Measurements from ENCODE around the gene CDAN1. TPM values are rescaled to one million over a fixed set of nuclear protein-coding genes. Genes with fewer than 3 reads are reported as not detected.
"Not testable (repeated sequence)": the region's sequence is repeated elsewhere in the genome, so short reads cannot be mapped to it uniquely, and the experiment has no call there.

CDAN1 gene
- total RNA-seq, 1 donor = 7.6 TPM

GRCh38 chr15:42707068-42707467 is 29.9 kb downstream of the CDAN1 start:
- no peaks in the 10 kb centered on the region for H3K4me1 ChIP-seq (ENCODE audit: insufficient read depth, low read length)
- no peaks in the 10 kb centered on the region for H3K27me3 ChIP-seq (ENCODE audit: insufficient read depth, low read length)
- H3K9me3 ChIP-seq (ENCODE audit: low read depth, low read length) = no peaks in the 10 kb centered on the region
- no peak overlapping the region for H3K4me3 ChIP-seq (ENCODE audit: low read length)

- H3K27me3 ChIP-seq (ENCODE audit: insufficient read depth, low read length) = no peaks in the 10 kb centered on the region
- H3K4me1 ChIP-seq (ENCODE audit: insufficient read depth, low read length) = no peaks in the 10 kb centered on the region
- H3K9me3 ChIP-seq (ENCODE audit: low read depth, low read length) = no peaks in the 10 kb centered on the region
- H3K4me3 ChIP-seq (ENCODE audit: low read length) = no peak overlapping the region
These were observed 31.6 kb downstream of the CDAN1 start for GRCh38 chr15:42705336-42705735.

DNA sequence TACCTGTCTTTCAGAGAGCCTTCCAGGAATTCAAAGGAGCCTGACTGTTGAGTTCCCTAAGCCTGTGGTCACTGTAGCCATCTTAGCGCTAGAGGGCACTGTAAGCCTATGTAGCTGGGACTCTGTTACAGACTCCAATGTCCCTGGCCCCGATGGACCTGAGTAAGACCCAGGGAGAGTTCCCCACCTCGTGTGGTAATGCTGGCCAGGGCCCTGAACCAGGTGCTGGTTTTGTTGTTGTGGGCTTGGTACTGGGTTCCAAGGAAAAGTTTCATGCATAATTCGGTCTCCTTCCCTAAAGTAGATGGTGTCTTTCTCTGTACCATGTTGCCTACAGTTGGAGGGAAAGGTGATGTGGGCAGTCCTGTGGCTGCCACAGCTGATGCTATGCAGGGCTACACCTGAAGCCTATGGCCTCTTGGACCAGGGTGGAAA is 32.4 kb downstream of the CDAN1 start:
- no peaks in the 10 kb centered on the region for H3K4me1 ChIP-seq (ENCODE audit: insufficient read depth, low read length)
- no peak overlapping the region for H3K4me3 ChIP-seq (ENCODE audit: low read length)
- H3K27me3 ChIP-seq (ENCODE audit: insufficient read depth, low read length) = no peaks in the 10 kb centered on the region
- H3K9me3 ChIP-seq (ENCODE audit: low read depth, low read length) = no peaks in the 10 kb centered on the region

- no peaks in the 10 kb centered on the region for H3K4me1 ChIP-seq (ENCODE audit: insufficient read depth, low read length)
- H3K27me3 ChIP-seq (ENCODE audit: insufficient read depth, low read length) = no peaks in the 10 kb centered on the region
- no peak overlapping the region for H3K4me3 ChIP-seq (ENCODE audit: low read length)
- H3K9me3 ChIP-seq (ENCODE audit: low read depth, low read length) = no peaks in the 10 kb centered on the region
These were observed 40.3 kb downstream of the CDAN1 start for GRCh38 chr15:42696626-42697025.

DNA sequence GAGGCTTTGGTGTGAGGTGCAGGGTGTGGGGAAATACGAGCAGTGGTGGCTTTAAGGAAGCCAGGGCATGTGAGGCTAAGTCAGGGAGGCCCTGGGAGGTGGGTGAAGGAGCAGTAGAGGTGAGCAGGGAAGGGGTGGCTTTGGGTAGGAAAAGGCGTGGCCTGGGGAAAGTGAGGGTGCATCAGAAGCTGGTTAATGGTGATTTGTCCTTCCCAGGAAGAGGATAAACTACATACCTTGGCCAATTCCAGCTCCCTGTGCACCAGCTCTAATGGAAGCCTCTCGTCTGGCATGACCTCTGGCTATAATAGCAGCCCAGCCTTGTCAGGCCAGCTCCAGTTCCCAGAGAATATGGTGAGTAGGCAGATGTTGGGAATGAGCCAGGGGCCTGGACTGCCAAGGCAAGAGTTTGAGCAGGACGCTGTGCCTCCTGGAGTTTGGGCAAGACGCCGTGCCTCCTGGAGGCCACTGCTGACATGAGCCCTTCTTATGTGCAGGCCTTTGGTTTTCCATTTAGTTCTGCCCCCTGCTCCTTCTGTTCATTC is 41.3 kb downstream of the CDAN1 start:
- Histone ChIP-seq H3K9me3 (ENCODE audit: low read depth, low read length) (no peaks in the 10 kb centered on the region), H3K4me1 (ENCODE audit: insufficient read depth, low read length) (no peaks in the 10 kb centered on the region), H3K4me3 (ENCODE audit: low read length) (no peak overlapping the region), H3K27me3 (ENCODE audit: insufficient read depth, low read length) (no peaks in the 10 kb centered on the region)

GRCh38 chr15:42694398-42694797 is 42.5 kb downstream of the CDAN1 start:
- Histone ChIP-seq H3K9me3 (ENCODE audit: low read depth, low read length) (no peaks in the 10 kb centered on the region), H3K4me3 (ENCODE audit: low read length) (no peak overlapping the region), H3K27me3 (ENCODE audit: insufficient read depth, low read length) (no peaks in the 10 kb centered on the region), H3K4me1 (ENCODE audit: insufficient read depth, low read length) (no peaks in the 10 kb centered on the region)

DNA sequence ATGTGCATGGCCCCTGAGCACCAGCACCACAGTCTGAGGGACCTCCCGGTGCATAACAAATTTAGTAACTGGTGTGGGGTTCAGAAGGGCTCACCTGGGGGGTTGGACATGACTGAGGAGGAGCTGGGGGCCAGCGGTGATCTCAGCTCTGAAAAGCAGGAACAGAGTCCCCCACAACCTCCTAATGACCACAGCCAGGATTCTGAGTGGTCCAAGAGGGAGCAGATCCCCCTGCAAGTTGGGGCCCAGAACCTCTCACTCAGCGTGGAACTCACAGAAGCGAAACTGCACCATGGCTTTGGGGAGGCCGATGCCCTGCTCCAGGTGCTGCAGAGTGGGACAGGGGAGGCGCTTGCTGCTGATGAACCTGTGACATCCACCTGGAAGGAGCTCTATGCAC is 43.0 kb downstream of the CDAN1 start:
- Histone ChIP-seq H3K4me1 (ENCODE audit: insufficient read depth, low read length) (no peaks in the 10 kb centered on the region), H3K9me3 (ENCODE audit: low read depth, low read length) (no peaks in the 10 kb centered on the region), H3K4me3 (ENCODE audit: low read length) (no peak overlapping the region), H3K27me3 (ENCODE audit: insufficient read depth, low read length) (no peaks in the 10 kb centered on the region)

- no peaks in the 10 kb centered on the region for H3K27me3 ChIP-seq (ENCODE audit: insufficient read depth, low read length)
- no peak overlapping the region for H3K4me3 ChIP-seq (ENCODE audit: low read length)
These were observed 43.4 kb downstream of the CDAN1 start for GRCh38 chr15:42693496-42693895.

GRCh38 chr15:42692997-42693396 is 43.9 kb downstream of the CDAN1 start:
- Histone ChIP-seq H3K4me1 (ENCODE audit: insufficient read depth, low read length) (no peaks in the 10 kb centered on the region), H3K27me3 (ENCODE audit: insufficient read depth, low read length) (no peaks in the 10 kb centered on the region), H3K9me3 (ENCODE audit: low read depth, low read length) (no peaks in the 10 kb centered on the region), H3K4me3 (ENCODE audit: low read length) (no peak overlapping the region)

More at GRCh38 chr15:42693496-42693895, 43.4 kb downstream of the CDAN1 start:
- Histone ChIP-seq H3K4me1 (ENCODE audit: insufficient read depth, low read length) (no peaks in the 10 kb centered on the region), H3K9me3 (ENCODE audit: low read depth, low read length) (no peaks in the 10 kb centered on the region)

- Histone ChIP-seq H3K4me3 (ENCODE audit: low read length) (no peak overlapping the region), H3K4me1 (ENCODE audit: insufficient read depth, low read length) (no peaks in the 10 kb centered on the region), H3K27me3 (ENCODE audit: insufficient read depth, low read length) (no peaks in the 10 kb centered on the region), H3K9me3 (ENCODE audit: low read depth, low read length) (no peaks in the 10 kb centered on the region)
These were observed 44.4 kb downstream of the CDAN1 start for GRCh38 chr15:42692536-42692935.

DNA sequence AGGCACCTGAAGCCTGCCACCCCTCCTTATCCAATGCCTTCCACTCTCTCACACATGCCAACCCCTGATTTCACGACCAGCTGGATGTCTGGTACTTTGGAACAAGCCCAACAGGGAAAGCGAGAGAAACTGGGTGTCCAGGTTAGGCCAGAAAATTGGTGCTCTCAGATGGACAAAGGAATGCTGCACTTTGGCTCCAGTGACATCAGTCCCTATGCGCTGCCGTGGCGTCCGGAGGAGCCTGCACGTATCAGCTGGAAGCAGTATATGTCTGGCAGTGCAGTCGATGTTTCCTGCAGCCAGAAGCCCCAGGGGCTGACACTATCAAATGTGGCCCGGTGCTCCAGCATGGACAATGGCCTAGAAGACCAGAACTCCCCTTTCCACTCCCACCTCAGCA is 45.2 kb downstream of the CDAN1 start:
- Histone ChIP-seq H3K9me3 (ENCODE audit: low read depth, low read length) (no peaks in the 10 kb centered on the region), H3K4me1 (ENCODE audit: insufficient read depth, low read length) (no peaks in the 10 kb centered on the region), H3K27me3 (ENCODE audit: insufficient read depth, low read length) (no peaks in the 10 kb centered on the region), H3K4me3 (ENCODE audit: low read length) (no peak overlapping the region)

DNA sequence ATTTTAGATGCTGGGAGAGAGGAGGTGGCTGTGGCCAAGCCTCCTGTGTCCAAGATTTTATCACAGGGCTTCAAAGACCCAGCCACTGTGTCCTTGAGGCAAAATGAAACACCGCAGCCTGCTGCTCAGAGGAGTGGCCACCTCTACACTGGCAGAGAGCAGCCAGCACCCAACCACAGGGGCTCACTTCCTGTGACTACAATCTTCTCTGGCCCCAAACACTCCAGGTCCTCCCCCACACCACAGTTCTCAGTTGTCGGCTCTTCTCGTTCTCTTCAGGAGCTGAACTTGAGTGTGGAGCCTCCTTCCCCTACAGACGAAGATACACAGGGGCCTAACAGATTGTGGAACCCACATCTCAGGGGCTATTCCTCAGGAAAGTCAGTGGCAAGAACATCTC is 45.6 kb downstream of the CDAN1 start:
- Histone ChIP-seq H3K4me3 (ENCODE audit: low read length) (no peak overlapping the region), H3K27me3 (ENCODE audit: insufficient read depth, low read length) (no peaks in the 10 kb centered on the region), H3K4me1 (ENCODE audit: insufficient read depth, low read length) (no peaks in the 10 kb centered on the region), H3K9me3 (ENCODE audit: low read depth, low read length) (no peaks in the 10 kb centered on the region)

GRCh38 chr15:42688301-42688700 is 48.6 kb downstream of the CDAN1 start:
- Histone ChIP-seq H3K9me3 (ENCODE audit: low read depth, low read length) (no peaks in the 10 kb centered on the region), H3K27me3 (ENCODE audit: insufficient read depth, low read length) (no peaks in the 10 kb centered on the region), H3K4me1 (ENCODE audit: insufficient read depth, low read length) (no peaks in the 10 kb centered on the region), H3K4me3 (ENCODE audit: low read length) (no peak overlapping the region)

DNA sequence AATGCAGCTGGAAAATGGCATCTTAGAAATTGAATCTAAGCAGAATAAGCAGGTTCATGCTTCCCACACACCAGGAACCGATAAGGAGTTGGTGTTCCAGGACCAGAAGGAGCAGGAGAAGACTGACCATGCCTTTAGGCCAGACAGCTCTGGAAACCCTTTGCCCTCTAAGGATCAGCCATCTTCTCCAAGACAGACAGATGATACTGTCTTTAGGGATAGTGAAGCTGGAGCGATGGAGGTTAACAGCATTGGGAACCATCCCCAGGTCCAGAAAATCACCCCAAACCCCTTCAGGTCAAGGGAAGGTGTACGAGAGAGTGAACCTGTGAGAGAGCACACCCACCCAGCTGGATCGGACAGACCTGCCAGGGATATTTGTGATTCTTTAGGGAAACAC is 49.2 kb downstream of the CDAN1 start:
- no peak overlapping the region for H3K4me3 ChIP-seq (ENCODE audit: low read length)
- H3K9me3 ChIP-seq (ENCODE audit: low read depth, low read length) = no peaks in the 10 kb centered on the region
- no peaks in the 10 kb centered on the region for H3K27me3 ChIP-seq (ENCODE audit: insufficient read depth, low read length)
- H3K4me1 ChIP-seq (ENCODE audit: insufficient read depth, low read length) = no peaks in the 10 kb centered on the region

- Histone ChIP-seq H3K27me3 (ENCODE audit: insufficient read depth, low read length) (no peaks in the 10 kb centered on the region), H3K4me1 (ENCODE audit: insufficient read depth, low read length) (no peaks in the 10 kb centered on the region), H3K4me3 (ENCODE audit: low read length) (no peak overlapping the region), H3K9me3 (ENCODE audit: low read depth, low read length) (no peaks in the 10 kb centered on the region)
These were observed 50.6 kb downstream of the CDAN1 start for GRCh38 chr15:42686281-42686680.

- no peaks in the 10 kb centered on the region for H3K27me3 ChIP-seq (ENCODE audit: insufficient read depth, low read length)
- H3K4me1 ChIP-seq (ENCODE audit: insufficient read depth, low read length) = no peaks in the 10 kb centered on the region
- H3K9me3 ChIP-seq (ENCODE audit: low read depth, low read length) = no peaks in the 10 kb centered on the region
- H3K4me3 ChIP-seq (ENCODE audit: low read length) = no peak overlapping the region
These were observed 55.8 kb downstream of the CDAN1 start for GRCh38 chr15:42681119-42681518.

DNA sequence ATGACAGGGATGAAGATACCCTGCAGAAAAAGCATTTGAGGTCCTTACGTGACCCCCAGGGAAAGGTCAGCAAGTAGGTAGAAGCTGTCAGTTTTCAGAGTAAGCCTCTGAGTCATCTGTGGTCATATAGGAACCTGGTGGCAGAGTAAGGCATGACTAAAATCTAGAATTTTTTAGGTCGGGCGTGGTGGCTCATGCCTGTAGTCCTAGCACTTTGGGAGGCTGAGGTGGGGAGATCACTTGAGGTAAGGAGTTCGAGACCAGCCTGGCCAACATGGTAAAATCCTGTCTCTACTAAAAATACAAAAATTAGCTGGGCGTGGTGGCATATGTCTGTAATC is 56.8 kb downstream of the CDAN1 start:
- H3K27me3 ChIP-seq (ENCODE audit: insufficient read depth, low read length); H3K9me3 ChIP-seq (ENCODE audit: low read depth, low read length); H3K4me1 ChIP-seq (ENCODE audit: insufficient read depth, low read length); H3K4me3 ChIP-seq (ENCODE audit: low read length): not testable (repeated sequence)

All from mononuclear cell (primary cell).